K562 (cell line): ENCODE measurements around the gene NOD2. TPM values are rescaled to one million over a fixed set of nuclear protein-coding genes. Genes with fewer than 3 reads are reported as not detected.

Source experiments
- ARHGAP35 ChIP-seq: fragments of 450-650 bp; IDR thresholded peaks from 2 replicates; pipeline ENCODE4 v1.6.1; 2018; ENCODE audit not compliant: partially characterized antibody
- BCL6 ChIP-seq: fragments of 250-450 bp; sonication (Bioruptor Pico); IDR thresholded peaks from 2 replicates; pipeline ENCODE4 v1.4.0; 2020
- CTCF ChIP-seq, 3 experiments: IDR thresholded peaks in 2 of 3; conservative IDR thresholded peaks in 1 of 3; 2 replicates each; pipeline ENCODE4 v1.5.1; 2011 to 2012; ENCODE audit warnings: low read length in 3 of 3, mild to moderate bottlenecking in 3 of 3, control low read depth in 2 of 3, improper control_type of control experiment in 1 of 3, inconsistent platforms in 1 of 3, low read depth in 1 of 3, mixed read lengths in 1 of 3, moderate library complexity in 1 of 3; ENCODE audit not compliant: insufficient read depth in 2 of 3
- EWSR1 ChIP-seq: fragments of 450-650 bp; IDR thresholded peaks from 2 replicates; pipeline ENCODE4 v1.6.1; 2018; ENCODE audit warnings: borderline replicate concordance, mild to moderate bottlenecking, low read depth, moderate library complexity; ENCODE audit not compliant: partially characterized antibody
- EZH2 ChIP-seq: IDR thresholded peaks from 2 replicates; pipeline ENCODE4 v1.6.1; 2012; ENCODE audit warnings: low read depth, mild to moderate bottlenecking, inconsistent platforms, low read length, borderline replicate concordance
- MCM3 ChIP-seq: fragments of 450-650 bp; IDR thresholded peaks from 2 replicates; pipeline ENCODE4 v1.6.1; 2016
- REST ChIP-seq, 2 experiments: fragments of 450-650 bp; formaldehyde crosslinking in 1 of 2; IDR thresholded peaks; 2 replicates each; pipeline versions ENCODE4 v1.4.0 to v1.6.1; 2014 to 2020; ENCODE audit warnings: mild to moderate bottlenecking in 2 of 2, borderline replicate concordance in 1 of 2, low read depth in 1 of 2
- SRSF7 ChIP-seq: fragments of 200-400 bp; formaldehyde crosslinking; optimal IDR thresholded peaks from 2 replicates; pipeline ENCODE3; 2017; ENCODE audit warnings: mild to moderate bottlenecking, low read depth, low read length
- ZBED1 ChIP-seq: IDR thresholded peaks from 2 replicates; pipeline ENCODE4 v1.6.1; 2014
- ZBTB17 ChIP-seq: fragments of 450-650 bp; formaldehyde crosslinking; IDR thresholded peaks from 2 replicates; pipeline ENCODE4 v1.4.0; 2020; ENCODE audit warnings: mild to moderate bottlenecking
- ZNF586 ChIP-seq: fragments of 450-650 bp; formaldehyde crosslinking; conservative IDR thresholded peaks from 2 replicates; pipeline ENCODE4 v1.4.0; 2020; ENCODE audit warnings: mild to moderate bottlenecking, moderate library complexity
- polyA plus RNA-seq, 8 experiments: library from polyadenylated mRNA; depleted of rRNA in 4 of 8; stranded (reverse) in 5 of 8; unstranded in 3 of 8; fragments of >200 nt; fragmentation: Nextera tagmentation in 2 of 8; fragmentation: Illumina TruSeq in 1 of 8; extraction: Ambion mirVana in 2 of 8; extraction: Trizol in 1 of 8; gene quantifications; 2 replicates each; pipeline versions ENCODE4 v1.2.1 to v1.2.3, GENCODE V29; 2011 to 2014; ENCODE audit warnings: inconsistent platforms in 1 of 8, missing spikeins in 1 of 8
- total RNA-seq, 7 experiments: library from RNA; depleted of rRNA in 6 of 7; stranded (reverse); fragments of >200 nt in 6 of 7; fragmentation: Illumina TruSeq in 2 of 7; extraction: Trizol in 2 of 7; gene quantifications; 2 replicates each; pipeline versions ENCODE4 v1.2.1 to v1.2.3, GENCODE V29; 2011 to 2021; ENCODE audit warnings: low replicate concordance in 1 of 7

NOD2 gene
- total and polyA plus RNA-seq, 9 of the 15 experiments (the other 6 are each of a cell fraction or from before 2014, with no cell fraction given): 0.04 TPM; not detected in 8

DNA sequence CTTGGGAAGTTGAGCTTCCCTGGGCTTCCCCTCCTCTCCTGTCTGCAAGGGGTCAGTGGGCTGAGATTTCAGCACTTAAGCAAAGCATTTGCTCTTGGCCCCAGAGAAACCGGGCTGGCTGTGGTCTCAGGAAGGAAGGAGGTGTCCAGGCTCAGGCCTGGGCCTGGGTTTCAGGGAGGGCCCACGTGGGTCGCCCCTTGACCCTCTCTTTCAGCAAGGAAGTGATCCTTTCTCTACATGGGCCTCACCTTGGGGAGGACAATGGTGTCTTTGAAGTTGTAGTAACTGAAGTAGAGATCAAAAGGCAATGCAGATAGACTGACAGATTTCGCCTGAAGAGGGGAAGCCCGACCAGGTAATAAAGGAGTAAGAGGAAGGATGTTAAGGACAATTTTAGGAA lies 2.7 kb downstream of the NOD2 start (continued):
- TF ChIP-seq MCM3 (no peak), EWSR1 (no peak), BCL6 (CRISPR knock-in tag) (no peak), ZNF586 (CRISPR knock-in tag) (no peak), EZH2 (no peak), ZBED1 (no peak), ARHGAP35 (no peak), ZBTB17 (CRISPR knock-in tag) (no peak), REST (IDR thresholded peaks at IDR 0.05; ENCODE audit: borderline replicate concordance) (no peak), REST (CRISPR knock-in tag; IDR thresholded peaks at IDR 0.05; ENCODE audit: low read depth) (no peak), CTCF (IDR thresholded peaks at IDR 0.05 in 2 of 3, conservative IDR thresholded peaks at IDR 0.05 in 1 of 3; ENCODE audit: insufficient read depth in 2 of 3, low read depth in 1 of 3, low read length in 3 of 3) (no peak), SRSF7 (no peak)
